NCI-H1436 treated with DMSO at 0.1 percent for 48 hours (cell line): ENCODE measurements around the gene FGG.

Experiments
- DNase-seq: peaks from one replicate; lab custom pipeline; 2025; lab: John Stamatoyannopoulos, UW

FGG gene

GRCh38 chr4:154585369-154586018 is 27.0 kb downstream of the FGG start:
- no peak for DNase-seq

GRCh38 chr4:154584259-154584658 is 28.2 kb downstream of the FGG start:
- no peak for DNase-seq

GRCh38 chr4:154583677-154584076 is 28.8 kb downstream of the FGG start:
- DNase-seq: no peak

- DNase-seq: no peak
Observed at GRCh38 chr4:154583230-154583629, 29.2 kb downstream of the FGG start.

GRCh38 chr4:154582723-154583122 is 29.7 kb downstream of the FGG start:
- DNase-seq: no peak

GRCh38 chr4:154579927-154580326 is 32.5 kb downstream of the FGG start:
- no peak for DNase-seq

GRCh38 chr4:154578919-154579318 is 33.5 kb downstream of the FGG start:
- no peak for DNase-seq

GRCh38 chr4:154577324-154577723 is 35.1 kb downstream of the FGG start:
- no peak for DNase-seq

GRCh38 chr4:154574311-154574710 is 38.1 kb downstream of the FGG start:
- DNase-seq: no peak

GRCh38 chr4:154573190-154573870 is 39.1 kb downstream of the FGG start:
- no peak for DNase-seq

- DNase-seq: no peak
Observed at GRCh38 chr4:154569584-154569983, 42.9 kb downstream of the FGG start.

- no peak for DNase-seq
Observed at GRCh38 chr4:154569028-154569427, 43.4 kb downstream of the FGG start.

- DNase-seq: no peak
Observed at GRCh38 chr4:154566639-154567204, 45.7 kb downstream of the FGG start.

- no peak for DNase-seq
Observed at GRCh38 chr4:154565704-154566103, 46.8 kb downstream of the FGG start.

- no peak for DNase-seq
Observed at GRCh38 chr4:154564311-154564710, 48.1 kb downstream of the FGG start.

GRCh38 chr4:154562697-154563254 is 49.7 kb downstream of the FGG start, which contains the start of gene FGB:
TSS of gene FGB (plus strand) at chr4:154563011. CDS start at chr4:154563019, 8 bp downstream.
- no peak for DNase-seq

- no peak for DNase-seq
Observed at GRCh38 chr4:154560824-154561231, 51.6 kb downstream of the FGG start.

GRCh38 chr4:154560419-154560801 is 52.0 kb downstream of the FGG start:
- DNase-seq: no peak

- DNase-seq: no peak
Observed at GRCh38 chr4:154559494-154560418, 52.7 kb downstream of the FGG start.

GRCh38 chr4:154559141-154559493 is 53.3 kb downstream of the FGG start:
- DNase-seq: no peak
